Common myeloid progenitor, CD34-positive (primary cell): ENCODE measurements around the gene RIMS3.

Experiments
- CTCF ChIA-PET: fragments of 350-600 bp; sonication (Branson Sonifier 250); formaldehyde crosslinking; loops from one replicate; lab custom pipeline; 2021; ENCODE audit warnings: antibody characterized with exemption; lab: Charles Lee
- POLR2A ChIA-PET: fragments of 350-600 bp; sonication (Branson Sonifier 250); formaldehyde crosslinking; loops from one replicate; lab custom pipeline; 2021; ENCODE audit warnings: antibody characterized with exemption; lab: Charles Lee
- DNase-seq, 3 donors: peaks; one replicate each; pipeline versions ENCODE4 v3.0.0 to v3.0.0-alpha.2; 2013
- H3K27ac ChIP-seq, 2 experiments: 1 replicate in 1 of 2; 2 replicates in 1 of 2; pipeline ENCODE4 v1.7.0; 2013; ENCODE audit warnings: inconsistent platforms in 2 of 2, low read length in 2 of 2, mild to moderate bottlenecking in 2 of 2, low read depth in 1 of 2, moderate library complexity in 1 of 2; ENCODE audit not compliant: severe bottlenecking in 2 of 2, insufficient read depth in 1 of 2, poor library complexity in 1 of 2
- H3K27me3 ChIP-seq, 5 experiments: replicated peaks in 2 of 5; 1 replicate in 3 of 5; 2 replicates in 2 of 5; pipeline versions ENCODE4 v1.6.1 to v1.7.0; 2013; ENCODE audit warnings: low read length in 4 of 5, mild to moderate bottlenecking in 2 of 5, moderate library complexity in 2 of 5, inconsistent platforms in 1 of 5; ENCODE audit not compliant: insufficient read depth in 5 of 5, control insufficient read depth in 4 of 5
- H3K36me3 ChIP-seq, 4 experiments: 1 replicate in 2 of 4; 2 replicates in 2 of 4; pipeline versions ENCODE4 v1.6.1 to v1.7.0; 2013; ENCODE audit warnings: low read length in 3 of 4, control low read depth in 1 of 4, mild to moderate bottlenecking in 1 of 4; ENCODE audit not compliant: control insufficient read depth in 4 of 4, insufficient read depth in 4 of 4
- H3K4me1 ChIP-seq, 4 experiments: 1 replicate in 3 of 4; 2 replicates in 1 of 4; pipeline versions ENCODE4 v1.6.1 to v1.7.1; 2013; ENCODE audit warnings: low read length in 3 of 4, mild to moderate bottlenecking in 3 of 4, control low read depth in 1 of 4, inconsistent platforms in 1 of 4, moderate library complexity in 1 of 4; ENCODE audit not compliant: control insufficient read depth in 4 of 4, insufficient read depth in 4 of 4; ENCODE audit errors: control extremely low read depth in 1 of 4
- H3K4me3 ChIP-seq, 7 experiments: 1 replicate in 4 of 7; 2 replicates in 3 of 7; pipeline versions ENCODE4 v1.5.1 to v1.7.0; 2013; ENCODE audit warnings: mild to moderate bottlenecking in 7 of 7, low read length in 6 of 7, moderate library complexity in 6 of 7, inconsistent platforms in 2 of 7, low read depth in 2 of 7, control low read depth in 1 of 7; ENCODE audit not compliant: insufficient read depth in 4 of 7, control insufficient read depth in 1 of 7; ENCODE audit errors: extremely low read depth in 1 of 7
- H3K9me3 ChIP-seq, 5 experiments: 1 replicate in 4 of 5; 2 replicates in 1 of 5; pipeline versions ENCODE4 v1.6.1 to v1.7.1; 2013; ENCODE audit warnings: low read length in 4 of 5, mild to moderate bottlenecking in 2 of 5, inconsistent platforms in 1 of 5, low read depth in 1 of 5, moderate library complexity in 1 of 5; ENCODE audit not compliant: control insufficient read depth in 4 of 5, insufficient read depth in 2 of 5; ENCODE audit errors: control extremely low read depth in 1 of 5
- WGBS: methylation state at CpG from one replicate; pipeline ENCODE4 v1.1.5; 2013; ENCODE audit not compliant: insufficient coverage; 5-methylcytosine and 5-hydroxymethylcytosine counted together

The RIMS3 gene

GRCh38 chr1:40650075-40650474 is 15.4 kb downstream of the RIMS3 start:
- H3K4me3 ChIP-seq = no peak overlapping the region
- no peaks in the 10 kb centered on the region for H3K9me3 ChIP-seq
- H3K4me1 ChIP-seq = peaks cover 0 to 3% (median 1%) of the 10 kb centered on the region in 4 experiments
- POLR2A ChIA-PET = no interaction called here
- H3K36me3 ChIP-seq = no peaks in the 10 kb centered on the region
- CTCF ChIA-PET = interaction anchor here (1.0 to 1.3 kb wide), 2 partner anchors 9 to 21 kb away, joined by 3 read pairs; no protein-coding TSS in a partner anchor
- DNase-seq = no peak
- 71% methylated on average over 3 of the region's 4 CpGs for WGBS
- no peak overlapping the region for H3K27ac ChIP-seq
- H3K27me3 ChIP-seq = peaks cover 0 to 45% (median 8%) of the 10 kb centered on the region in 5 experiments

GRCh38 chr1:40649592-40649930 is 15.9 kb downstream of the RIMS3 start:
- peaks cover 0 to 41% (median 8%) of the 10 kb centered on the region in 5 experiments for H3K27me3 ChIP-seq
- H3K4me3 ChIP-seq = no peak overlapping the region
- POLR2A ChIA-PET = no interaction called here
- H3K36me3 ChIP-seq = no peaks in the 10 kb centered on the region
- CTCF ChIA-PET = interaction anchor here (0.8 to 1.3 kb wide), 3 partner anchors 10 to 35 kb away, joined by 3 to 4 read pairs (median 3); no protein-coding TSS in a partner anchor
- H3K9me3 ChIP-seq = no peaks in the 10 kb centered on the region
- 80% methylated on average over 1 of the region's 5 CpGs for WGBS
- DNase-seq = no peak
- H3K4me1 ChIP-seq = peaks cover 0 to 3% (median 1%) of the 10 kb centered on the region in 4 experiments
- H3K27ac ChIP-seq = no peak overlapping the region

GRCh38 chr1:40648928-40649591 is 16.4 kb downstream of the RIMS3 start:
- no peaks in the 10 kb centered on the region for H3K36me3 ChIP-seq
- ChIA-PET POLR2A (no interaction called here), CTCF (interaction anchor here (0.8 to 1.6 kb wide), 4 partner anchors 9 to 34 kb away, joined by 3 to 8 read pairs (median 4); no protein-coding TSS in a partner anchor)
- no peak overlapping the region for H3K27ac ChIP-seq
- 53% methylated on average over 8 of the region's 15 CpGs for WGBS
- H3K4me3 ChIP-seq = no peak overlapping the region
- no peaks in the 10 kb centered on the region for H3K9me3 ChIP-seq
- no peak for DNase-seq
- H3K27me3 ChIP-seq = peaks cover 0 to 36% (median 6%) of the 10 kb centered on the region in 5 experiments
- peaks cover 0 to 3% (median 1%) of the 10 kb centered on the region in 4 experiments for H3K4me1 ChIP-seq

- Histone ChIP-seq H3K4me1 (peaks cover 0 to 3% (median 1%) of the 10 kb centered on the region in 4 experiments), H3K36me3 (no peaks in the 10 kb centered on the region), H3K27me3 (peaks cover 0 to 28% (median 3%) of the 10 kb centered on the region in 5 experiments), H3K27ac (no peak overlapping the region), H3K4me3 (no peak overlapping the region), H3K9me3 (no peaks in the 10 kb centered on the region)
- ChIA-PET POLR2A (no interaction called here), CTCF (interaction anchor here (0.6 to 3.1 kb wide), 5 partner anchors 8 to 21 kb away, joined by 3 to 11 read pairs (median 3); no protein-coding TSS in a partner anchor)
- WGBS = 80% methylated on average over 1 of the region's 3 CpGs
- DNase-seq = no peak
Measured at GRCh38 chr1:40648200-40648599, 17.3 kb downstream of the RIMS3 start.

GRCh38 chr1:40646315-40646714 is 19.2 kb downstream of the RIMS3 start:
- no peak overlapping the region for H3K4me3 ChIP-seq
- H3K27ac ChIP-seq = no peak overlapping the region
- no peak for DNase-seq
- ChIA-PET CTCF (interaction anchor here (1.2 to 3.1 kb wide), 2 partner anchors 15 to 129 kb away, joined by 4 to 11 read pairs; no protein-coding TSS in a partner anchor), POLR2A (no interaction called here)
- no peaks in the 10 kb centered on the region for H3K36me3 ChIP-seq
- H3K27me3 ChIP-seq = peaks cover 0 to 11% (median 0%) of the 10 kb centered on the region in 5 experiments
- WGBS = 89% methylated on average over 5 of the region's 5 CpGs
- H3K4me1 ChIP-seq = peaks cover 0 to 3% (median 1%) of the 10 kb centered on the region in 4 experiments
- no peaks in the 10 kb centered on the region for H3K9me3 ChIP-seq

GRCh38 chr1:40645118-40645680 is 20.3 kb downstream of the RIMS3 start:
- Histone ChIP-seq H3K27me3 (peaks cover 0 to 4% (median 0%) of the 10 kb centered on the region in 5 experiments), H3K4me3 (no peak overlapping the region), H3K36me3 (no peaks in the 10 kb centered on the region), H3K4me1 (peaks cover 0 to 3% (median 1%) of the 10 kb centered on the region in 4 experiments), H3K27ac (no peak overlapping the region), H3K9me3 (no peaks in the 10 kb centered on the region)
- ChIA-PET POLR2A (no interaction called here), CTCF (interaction anchor here (0.7 to 3.1 kb wide), 4 partner anchors 10 to 130 kb away, joined by 3 to 11 read pairs (median 4); no protein-coding TSS in a partner anchor)
- no peak for DNase-seq
- 100% methylated on average over 2 of the region's 5 CpGs for WGBS
